Measurements from ENCODE around the gene PEA15.

- no peak for TF ChIP-seq SIN3A (IDR thresholded peaks at IDR 0.05; ENCODE audit: borderline replicate concordance in 2 of 2, control insufficient read depth in 1 of 2, low read depth in 2 of 2, low read length in 2 of 2)
- no peak for TF ChIP-seq HMBOX1 (IDR thresholded peaks at IDR 0.05)
- no peak for TF ChIP-seq SRF (CRISPR knock-in tag; IDR thresholded peaks at IDR 0.05)
- TF ChIP-seq ZNF644 (tag; IDR thresholded peaks at IDR 0.05; ENCODE audit: low read depth) = no peak
- no peak for TF ChIP-seq TFAP4 (CRISPR knock-in tag; IDR thresholded peaks at IDR 0.05; ENCODE audit: borderline replicate concordance)
- peak in 1 of 3 experiments; percentile 12; a peak in 2 of 6 replicates for TF ChIP-seq CTCF (IDR thresholded peaks at IDR 0.05 in 2 of 3, conservative IDR thresholded peaks at IDR 0.05 in 1 of 3; ENCODE audit: insufficient read depth in 2 of 3, low read depth in 1 of 3, low read length in 3 of 3)
- no peak for TF ChIP-seq HNRNPH1 (optimal IDR thresholded peaks at IDR 0.05; ENCODE audit: low read depth, low read length)
Measured at GRCh38 chr1:160168609-160169369, 36.4 kb upstream of the PEA15 start.
